NAMALWA (cell line): ENCODE data around the gene RESP18.
"Not testable (repeated sequence)": the region's sequence is repeated elsewhere in the genome, so short reads cannot be mapped to it uniquely, and the experiment has no call there.

Experiments
- DNase-seq: peaks from one replicate; pipeline ENCODE4 v3.0.0-alpha.2; 2015; ENCODE audit warnings: low spot score

Gene RESP18

GRCh38 chr2:219291394-219291793, 41.1 kb downstream of the RESP18 start:
- no peak for DNase-seq

DNA sequence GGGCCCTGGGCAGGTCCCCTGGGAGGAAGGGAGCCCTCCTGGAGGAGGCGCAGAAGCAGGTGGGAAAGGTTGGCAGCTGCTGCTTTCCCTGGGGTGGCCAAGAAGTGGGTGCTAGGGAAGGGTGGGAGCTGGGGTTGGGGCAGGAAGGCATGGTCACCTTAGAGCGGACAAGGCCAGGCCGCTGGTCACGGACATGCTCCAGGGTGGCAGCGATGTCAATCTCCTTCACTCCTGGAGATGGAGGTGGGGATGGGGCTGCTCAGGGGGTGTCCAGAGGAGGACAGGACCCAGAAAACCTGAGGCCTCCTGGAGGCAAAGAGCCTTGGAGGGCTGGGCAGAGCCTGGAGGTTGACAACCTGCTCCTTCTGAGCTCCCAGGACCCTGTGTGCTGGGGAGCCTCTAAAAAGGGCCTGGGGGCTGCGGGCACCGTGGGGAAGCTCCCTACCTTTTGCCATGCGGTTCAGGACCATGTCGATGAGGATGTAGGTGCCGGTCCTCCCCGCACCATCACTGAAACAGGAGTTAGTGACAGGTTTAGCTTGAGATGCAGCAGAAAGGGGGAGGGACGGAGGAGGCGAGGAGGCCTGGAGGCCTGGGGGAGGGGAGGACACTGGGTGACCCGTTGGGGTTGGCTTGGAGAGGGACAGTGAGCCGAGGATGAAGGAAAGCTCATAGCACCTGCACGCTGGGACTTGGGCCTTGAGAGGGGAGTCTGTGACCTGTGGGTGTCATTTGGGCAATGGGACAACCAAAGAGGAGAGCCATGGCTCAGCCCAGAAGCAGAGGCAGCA, 42.0 kb downstream of the RESP18 start:
- DNase-seq: no peak

- no peak for DNase-seq
Measured at GRCh38 chr2:219289537-219290361, 42.8 kb downstream of the RESP18 start.

GRCh38 chr2:219289195-219289536, 43.4 kb downstream of the RESP18 start:
- no peak for DNase-seq

DNA sequence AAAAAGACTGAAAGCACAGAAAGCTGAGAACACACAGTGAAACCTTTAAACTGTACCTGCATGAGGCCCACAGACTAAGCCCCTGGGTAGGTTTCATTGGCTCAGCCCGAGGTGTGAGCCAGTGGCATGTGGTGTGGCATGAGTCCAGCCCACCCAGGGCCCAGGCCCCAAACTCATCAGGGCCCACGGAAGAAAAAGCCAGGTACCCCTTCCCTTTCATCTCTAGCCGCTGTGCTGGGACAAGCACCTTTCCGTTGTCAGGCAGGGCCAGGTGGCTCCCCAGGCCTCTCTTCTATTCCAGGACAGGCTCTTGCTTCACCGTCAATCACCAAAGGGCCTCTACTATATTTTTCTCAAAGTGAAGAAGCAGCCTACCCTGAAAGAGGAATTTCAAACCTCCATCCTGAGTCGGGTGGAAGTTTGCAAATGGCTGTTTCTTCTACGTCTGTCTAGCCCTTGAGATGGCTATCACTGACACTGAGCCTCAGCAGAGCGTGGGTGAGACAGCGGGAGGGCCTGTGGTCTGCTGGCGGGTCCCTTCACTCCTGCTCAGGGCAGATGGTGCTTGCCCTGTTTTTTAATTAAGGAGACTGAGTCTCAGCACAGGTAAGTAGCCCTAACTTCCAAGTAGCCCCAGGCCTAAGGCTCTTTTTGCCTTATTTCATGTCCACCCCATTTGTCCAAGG, 44.8 kb downstream of the RESP18 start:
- no peak for DNase-seq

- DNase-seq: not testable (repeated sequence)
Measured at GRCh38 chr2:219287116-219287440, 45.5 kb downstream of the RESP18 start.

GRCh38 chr2:219286436-219287115, 46.0 kb downstream of the RESP18 start:
- DNase-seq: no peak

DNA sequence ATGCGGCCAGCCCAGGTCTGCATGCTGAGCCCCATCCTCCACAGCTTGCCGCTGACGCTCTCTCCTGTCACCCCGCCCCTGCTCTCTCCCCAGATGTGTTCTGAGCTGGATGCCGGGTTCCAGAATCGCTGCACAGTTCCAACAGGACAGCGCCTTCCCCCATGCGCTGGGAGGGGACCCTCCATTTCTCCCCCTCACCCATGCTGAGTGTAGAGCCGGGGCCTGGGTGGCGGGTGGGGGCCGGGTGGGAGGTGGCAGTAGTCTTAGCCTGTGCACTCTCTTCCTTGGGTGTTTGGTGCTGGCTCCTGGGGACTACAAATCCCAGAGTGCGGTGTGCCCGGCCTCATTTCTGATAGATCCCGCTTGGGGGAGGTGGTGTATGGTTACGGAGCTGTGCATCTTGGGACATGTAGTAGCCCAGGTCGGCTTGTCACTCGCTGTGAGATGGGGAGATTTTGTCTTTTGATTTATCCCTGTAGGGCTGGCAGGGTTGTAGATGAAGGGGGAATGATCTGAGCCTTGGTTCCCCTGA, 46.6 kb downstream of the RESP18 start:
- no peak for DNase-seq

DNA sequence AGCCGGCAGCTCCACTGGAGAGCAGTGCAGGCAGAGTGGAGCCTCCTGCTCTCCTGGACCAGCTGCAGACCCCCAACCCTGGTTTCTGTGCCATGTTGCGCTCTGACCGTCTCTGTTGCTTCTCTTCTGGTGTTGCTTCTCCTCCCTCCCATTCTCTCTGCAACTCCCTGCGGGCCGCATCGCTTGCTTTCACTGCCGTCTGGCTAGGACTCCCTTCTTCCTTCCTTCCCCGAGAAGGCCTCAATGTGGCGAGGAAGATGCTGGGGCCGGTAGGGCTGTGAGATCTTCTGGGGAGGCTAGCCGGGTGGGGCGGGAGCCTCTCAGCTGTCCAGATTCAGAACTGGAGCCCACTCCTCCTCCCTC, 47.2 kb downstream of the RESP18 start:
- DNase-seq: no peak

- no peak for DNase-seq
Measured at GRCh38 chr2:219284501-219285372, 47.8 kb downstream of the RESP18 start.

DNA sequence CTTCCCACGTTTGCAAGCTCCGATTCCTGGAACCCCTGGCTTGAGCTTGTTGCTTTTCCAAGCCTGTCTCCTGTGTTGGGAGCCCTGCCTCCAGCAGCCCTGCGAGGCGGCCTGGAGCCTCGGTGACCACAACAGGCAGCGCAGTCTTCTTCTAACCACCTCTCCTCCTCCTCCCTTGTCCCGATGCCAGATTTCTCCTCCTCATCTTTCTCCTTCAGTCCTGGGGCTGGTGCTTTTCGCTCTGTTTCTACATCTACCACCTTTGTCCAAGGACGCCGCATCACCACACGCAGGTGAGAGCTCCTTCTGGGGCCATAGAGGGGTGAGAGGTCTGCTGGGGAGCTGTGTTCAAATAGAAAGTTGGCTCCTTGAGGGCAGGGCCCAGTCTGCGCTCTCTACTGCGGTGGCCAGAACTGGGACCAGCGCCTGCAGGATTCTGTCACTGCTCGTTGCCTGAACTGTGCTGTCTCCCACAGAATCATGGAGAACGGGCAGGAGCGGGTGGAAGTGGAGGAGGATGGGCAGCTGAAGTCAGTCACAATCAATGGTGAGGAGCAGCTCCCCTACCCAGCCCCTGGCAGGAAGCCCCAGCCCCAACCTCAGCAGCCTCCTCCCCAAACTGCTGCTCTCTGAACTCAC, 49.5 kb downstream of the RESP18 start:
- no peak for DNase-seq

GRCh38 chr2:219282375-219282774, 50.2 kb downstream of the RESP18 start:
- no peak for DNase-seq

- DNase-seq: no peak
Measured at GRCh38 chr2:219281588-219281987, 51.0 kb downstream of the RESP18 start.

DNA sequence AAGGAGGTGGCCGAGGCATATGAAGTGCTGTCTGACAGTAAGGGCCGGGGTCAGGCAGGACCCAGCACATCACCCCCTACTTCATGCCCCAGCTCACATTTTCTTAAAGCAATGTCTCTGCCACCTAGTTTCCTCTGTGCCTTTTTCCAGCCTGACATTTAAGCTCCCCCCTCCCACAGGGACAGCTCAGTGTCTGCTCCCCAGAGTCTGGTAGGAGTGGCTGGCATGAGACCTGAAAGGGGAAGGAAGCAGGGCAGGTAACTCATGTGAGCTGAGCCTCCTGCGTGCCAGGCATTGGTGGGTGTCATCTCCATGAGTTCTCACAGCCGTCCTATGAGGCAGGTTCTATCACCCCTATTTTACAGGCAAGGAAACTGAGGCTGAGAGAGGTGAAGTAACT, 51.9 kb downstream of the RESP18 start:
- no peak for DNase-seq

DNA sequence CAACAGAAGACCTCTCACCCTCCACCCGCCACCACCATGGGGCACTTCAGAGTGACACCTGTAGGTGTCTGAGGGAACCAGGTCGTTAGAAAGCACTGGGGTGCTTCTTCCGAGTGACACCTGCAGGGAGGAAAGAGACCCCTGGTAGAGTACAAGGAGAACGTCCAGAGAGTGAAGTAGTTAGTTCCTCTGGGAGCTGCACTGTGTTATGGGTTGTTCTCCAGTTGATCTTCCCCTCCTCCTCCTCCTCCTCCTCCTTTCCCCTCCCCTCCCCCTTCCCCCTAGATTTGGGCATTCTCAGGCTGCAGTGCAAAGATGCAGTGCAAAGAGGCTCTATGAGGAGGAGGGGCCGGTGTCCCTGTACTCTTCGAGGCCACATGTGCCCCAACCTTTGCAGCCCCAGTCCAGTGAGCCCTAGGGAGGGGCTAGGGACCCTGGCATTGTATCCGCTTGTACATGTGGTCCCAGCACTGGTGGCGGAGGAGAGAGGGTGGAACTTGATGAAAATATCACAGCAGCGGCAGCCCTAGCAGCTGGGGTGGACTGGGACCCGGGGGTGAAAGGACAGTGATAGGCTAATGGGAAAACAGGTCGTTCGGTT, 52.5 kb downstream of the RESP18 start:
- no peak for DNase-seq

- DNase-seq: peak; percentile 98
Measured at GRCh38 chr2:219279151-219279915, 53.2 kb downstream of the RESP18 start, which contains the start of gene DNAJB2. DNAJB2 (plus strand) TSS chr2:219279366; CDS start chr2:219279834, 468 bp downstream.

GRCh38 chr2:219278655-219279150, 53.8 kb downstream of the RESP18 start:
- peak; percentile 82 for DNase-seq

GRCh38 chr2:219277703-219278654, 54.6 kb downstream of the RESP18 start:
- DNase-seq: peak; percentile 84
